ENCODE data around the gene NR0B2.

Gene NR0B2

DNA sequence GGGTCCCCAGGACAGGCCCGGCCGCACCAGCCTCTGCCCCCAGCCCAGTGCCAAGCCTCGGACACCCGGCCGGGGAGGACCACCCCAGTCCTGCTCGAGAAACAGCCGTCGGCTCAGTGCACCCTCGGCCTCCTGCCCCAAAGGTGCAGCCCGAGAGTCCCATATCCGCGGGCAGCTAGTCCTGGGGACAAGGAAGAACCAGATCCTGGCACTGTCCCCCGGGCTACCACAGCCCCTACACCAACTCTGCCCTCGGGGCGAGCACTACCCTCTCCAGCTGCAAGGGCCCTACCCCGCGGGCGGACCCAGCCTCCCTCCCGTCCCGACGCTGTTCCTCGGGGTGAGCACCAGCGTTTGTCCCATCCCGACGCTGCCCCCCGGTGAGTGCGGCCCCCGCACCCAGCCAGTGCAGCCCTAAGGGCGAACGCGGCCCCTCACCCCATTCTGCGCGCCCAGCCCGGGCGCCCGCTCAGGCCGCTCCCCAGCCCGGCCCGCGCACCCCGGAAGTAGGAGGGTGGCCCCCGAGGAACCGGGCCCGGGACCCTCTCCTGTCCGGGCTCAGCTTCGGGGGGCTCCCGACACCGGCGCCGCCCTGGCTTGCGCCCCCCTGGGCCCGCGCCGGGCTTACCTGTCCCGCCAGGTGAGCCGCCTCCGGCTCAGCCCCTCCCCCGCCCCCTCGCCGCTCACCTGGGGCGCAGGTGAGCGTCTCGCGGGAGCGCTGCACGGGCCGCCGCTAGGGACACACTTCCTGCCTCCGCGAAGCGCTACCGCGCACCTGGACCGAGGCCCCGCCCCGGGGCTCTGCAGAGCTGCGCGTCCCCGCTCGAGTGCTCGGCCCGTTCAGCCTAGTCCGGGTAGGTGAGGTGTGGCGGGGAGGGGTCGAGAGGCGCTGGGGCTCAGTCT lies 46.2 kb upstream of the NR0B2 start, which contains the start of gene KDF1:
Gene KDF1 (minus strand): TSS at position 747 of the 903 bp plus-strand sequence. CDS start 8,088 bp downstream, outside the sequence.
- TF ChIP-seq TEAD4 (IDR thresholded peaks at IDR 0.05) (peak; percentile 37; the same call in 1 of the 2 replicates), TAF1 (IDR thresholded peaks at IDR 0.05; ENCODE audit: low read depth) (peak; percentile 71), CREB1 (IDR thresholded peaks at IDR 0.05; ENCODE audit: low read depth) (no peak), RAD21 (IDR thresholded peaks at IDR 0.05; ENCODE audit: low read depth) (no peak), FOXM1 (IDR thresholded peaks at IDR 0.05; ENCODE audit: borderline replicate concordance, low read depth) (no peak), EP300 (IDR thresholded peaks at IDR 0.05; ENCODE audit: borderline replicate concordance) (peak; percentile 39; the same call in 1 of the 2 replicates), NFIC (IDR thresholded peaks at IDR 0.05) (0 out of 2 replicates have a peak, but pooled peaks have one; percentile 32), TCF12 (IDR thresholded peaks at IDR 0.05; ENCODE audit: low read depth) (peak; percentile 83), ZBTB7A (IDR thresholded peaks at IDR 0.05; ENCODE audit: low read depth) (peak; percentile 43; the same call in 1 of the 2 replicates), YY1 (IDR thresholded peaks at IDR 0.05; ENCODE audit: low read depth) (no peak), EGR1 (IDR thresholded peaks at IDR 0.05) (peak; percentile 59; the same call in 1 of the 2 replicates)
- TF ChIP-seq, protein P1, sequence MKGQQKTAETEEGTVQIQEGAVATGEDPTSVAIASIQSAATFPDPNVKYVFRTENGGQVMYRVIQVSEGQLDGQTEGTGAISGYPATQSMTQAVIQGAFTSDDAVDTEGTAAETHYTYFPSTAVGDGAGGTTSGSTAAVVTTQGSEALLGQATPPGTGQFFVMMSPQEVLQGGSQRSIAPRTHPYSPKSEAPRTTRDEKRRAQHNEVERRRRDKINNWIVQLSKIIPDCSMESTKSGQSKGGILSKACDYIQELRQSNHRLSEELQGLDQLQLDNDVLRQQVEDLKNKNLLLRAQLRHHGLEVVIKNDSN (IDR thresholded peaks at IDR 0.05), result peak; percentile 51
- TF ChIP-seq, protein P2, sequence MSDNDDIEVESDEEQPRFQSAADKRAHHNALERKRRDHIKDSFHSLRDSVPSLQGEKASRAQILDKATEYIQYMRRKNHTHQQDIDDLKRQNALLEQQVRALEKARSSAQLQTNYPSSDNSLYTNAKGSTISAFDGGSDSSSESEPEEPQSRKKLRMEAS (IDR thresholded peaks at IDR 0.05), result peak; percentile 82

DNA sequence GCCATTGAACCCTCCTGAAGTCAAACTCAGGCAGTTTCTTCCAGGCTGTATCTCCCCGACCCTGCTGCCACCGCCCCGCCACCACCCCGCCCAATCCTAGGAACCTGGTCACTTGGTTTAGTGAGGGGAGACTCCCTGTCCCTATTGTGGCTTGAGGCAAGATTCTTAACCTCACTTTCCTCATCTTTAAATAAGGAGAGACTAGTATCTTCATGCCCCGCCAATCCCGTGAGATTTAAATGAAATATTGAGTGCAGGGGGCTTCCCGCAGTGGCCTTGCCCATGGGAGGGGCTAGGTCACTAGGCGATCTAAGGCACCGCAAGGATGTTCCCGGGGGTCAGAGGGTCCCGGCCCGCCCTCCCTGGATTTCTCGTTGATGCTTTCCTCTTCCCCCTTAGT lies 45.5 kb upstream of the NR0B2 start:
- no peak for TF ChIP-seq RAD21 (IDR thresholded peaks at IDR 0.05; ENCODE audit: low read depth)
- TF ChIP-seq NFIC (IDR thresholded peaks at IDR 0.05), result no peak
- TF ChIP-seq, protein P3, sequence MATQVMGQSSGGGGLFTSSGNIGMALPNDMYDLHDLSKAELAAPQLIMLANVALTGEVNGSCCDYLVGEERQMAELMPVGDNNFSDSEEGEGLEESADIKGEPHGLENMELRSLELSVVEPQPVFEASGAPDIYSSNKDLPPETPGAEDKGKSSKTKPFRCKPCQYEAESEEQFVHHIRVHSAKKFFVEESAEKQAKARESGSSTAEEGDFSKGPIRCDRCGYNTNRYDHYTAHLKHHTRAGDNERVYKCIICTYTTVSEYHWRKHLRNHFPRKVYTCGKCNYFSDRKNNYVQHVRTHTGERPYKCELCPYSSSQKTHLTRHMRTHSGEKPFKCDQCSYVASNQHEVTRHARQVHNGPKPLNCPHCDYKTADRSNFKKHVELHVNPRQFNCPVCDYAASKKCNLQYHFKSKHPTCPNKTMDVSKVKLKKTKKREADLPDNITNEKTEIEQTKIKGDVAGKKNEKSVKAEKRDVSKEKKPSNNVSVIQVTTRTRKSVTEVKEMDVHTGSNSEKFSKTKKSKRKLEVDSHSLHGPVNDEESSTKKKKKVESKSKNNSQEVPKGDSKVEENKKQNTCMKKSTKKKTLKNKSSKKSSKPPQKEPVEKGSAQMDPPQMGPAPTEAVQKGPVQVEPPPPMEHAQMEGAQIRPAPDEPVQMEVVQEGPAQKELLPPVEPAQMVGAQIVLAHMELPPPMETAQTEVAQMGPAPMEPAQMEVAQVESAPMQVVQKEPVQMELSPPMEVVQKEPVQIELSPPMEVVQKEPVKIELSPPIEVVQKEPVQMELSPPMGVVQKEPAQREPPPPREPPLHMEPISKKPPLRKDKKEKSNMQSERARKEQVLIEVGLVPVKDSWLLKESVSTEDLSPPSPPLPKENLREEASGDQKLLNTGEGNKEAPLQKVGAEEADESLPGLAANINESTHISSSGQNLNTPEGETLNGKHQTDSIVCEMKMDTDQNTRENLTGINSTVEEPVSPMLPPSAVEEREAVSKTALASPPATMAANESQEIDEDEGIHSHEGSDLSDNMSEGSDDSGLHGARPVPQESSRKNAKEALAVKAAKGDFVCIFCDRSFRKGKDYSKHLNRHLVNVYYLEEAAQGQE (IDR thresholded peaks at IDR 0.05; ENCODE audit: low read depth), result no peak
- no peak for TF ChIP-seq EGR1 (IDR thresholded peaks at IDR 0.05)
- TF ChIP-seq, protein P1 (IDR thresholded peaks at IDR 0.05), result no peak
- TF ChIP-seq CREB1 (IDR thresholded peaks at IDR 0.05; ENCODE audit: low read depth), result no peak
- TF ChIP-seq TEAD4 (IDR thresholded peaks at IDR 0.05), result no peak
- TF ChIP-seq FOXM1 (IDR thresholded peaks at IDR 0.05; ENCODE audit: borderline replicate concordance, low read depth), result no peak
- no peak for TF ChIP-seq YY1 (IDR thresholded peaks at IDR 0.05; ENCODE audit: low read depth)
- no peak for TF ChIP-seq TCF12 (IDR thresholded peaks at IDR 0.05; ENCODE audit: low read depth)
- TF ChIP-seq TAF1 (IDR thresholded peaks at IDR 0.05; ENCODE audit: low read depth), result no peak

DNA sequence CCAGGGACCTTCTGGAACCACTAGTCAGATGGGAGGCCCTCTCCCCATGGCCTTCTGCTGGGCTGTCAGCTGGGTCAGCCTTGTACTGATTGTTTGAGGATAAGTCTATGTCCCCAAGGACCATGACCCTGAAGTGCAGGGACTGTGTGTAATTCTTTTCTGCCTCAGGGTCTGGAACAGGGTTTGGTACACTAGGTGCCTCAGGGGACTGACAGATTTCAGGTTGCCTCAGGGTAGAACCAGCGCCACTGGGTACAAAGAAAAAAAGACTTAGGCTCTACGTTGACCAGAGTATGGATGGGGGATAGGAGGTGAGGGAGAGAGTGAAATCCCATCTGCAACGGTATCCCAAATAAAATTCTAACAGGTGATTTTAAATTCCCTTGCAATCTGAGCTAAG lies 43.5 kb upstream of the NR0B2 start:
- TF ChIP-seq TEAD4 (IDR thresholded peaks at IDR 0.05) (no peak), CEBPB (IDR thresholded peaks at IDR 0.05) (no peak), CREB1 (IDR thresholded peaks at IDR 0.05; ENCODE audit: low read depth) (no peak), YY1 (IDR thresholded peaks at IDR 0.05; ENCODE audit: low read depth) (no peak), ZBTB7A (IDR thresholded peaks at IDR 0.05; ENCODE audit: low read depth) (no peak), EGR1 (IDR thresholded peaks at IDR 0.05) (no peak), RAD21 (IDR thresholded peaks at IDR 0.05; ENCODE audit: low read depth) (no peak), FOXM1 (IDR thresholded peaks at IDR 0.05; ENCODE audit: borderline replicate concordance, low read depth) (no peak), NFIC (IDR thresholded peaks at IDR 0.05) (no peak), EP300 (IDR thresholded peaks at IDR 0.05; ENCODE audit: borderline replicate concordance) (no peak), TAF1 (IDR thresholded peaks at IDR 0.05; ENCODE audit: low read depth) (no peak), TCF12 (IDR thresholded peaks at IDR 0.05; ENCODE audit: low read depth) (no peak)
- TF ChIP-seq, protein P3 (IDR thresholded peaks at IDR 0.05; ENCODE audit: low read depth), result no peak
- TF ChIP-seq, protein P2 (IDR thresholded peaks at IDR 0.05), result no peak
- TF ChIP-seq, protein P1 (IDR thresholded peaks at IDR 0.05), result no peak

DNA sequence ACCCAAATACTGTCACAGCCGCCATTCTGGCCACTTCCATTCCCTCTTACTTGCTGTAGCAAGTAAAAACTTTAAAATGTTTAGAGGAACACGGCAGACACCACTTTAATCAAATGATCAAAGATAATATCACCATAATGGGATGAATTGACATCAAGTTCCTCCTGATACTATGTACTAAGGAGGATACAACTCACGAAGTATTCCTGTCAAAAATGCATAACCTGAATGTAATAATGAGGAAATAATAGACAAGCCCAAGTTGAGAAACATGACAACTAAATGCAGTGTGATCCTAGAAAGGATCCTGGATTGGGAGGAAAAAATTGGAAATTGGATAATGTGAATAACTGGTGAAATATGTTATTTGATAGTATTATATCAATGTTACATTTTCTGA lies 42.5 kb upstream of the NR0B2 start:
- TF ChIP-seq YY1 (IDR thresholded peaks at IDR 0.05; ENCODE audit: low read depth) (no peak), EGR1 (IDR thresholded peaks at IDR 0.05) (no peak), FOXM1 (IDR thresholded peaks at IDR 0.05; ENCODE audit: borderline replicate concordance, low read depth) (no peak)
- TF ChIP-seq, protein P1 (IDR thresholded peaks at IDR 0.05), result no peak

Measured in Ishikawa (cell line).